Esophagus muscularis mucosa (tissue), 4 donors: ENCODE data around the gene ERLEC1. TPM values are rescaled to one million over a fixed set of nuclear protein-coding genes. Genes with fewer than 3 reads are reported as not detected.

Experiments used
- DNase-seq: peaks from one replicate; pipeline ENCODE4 v3.0.0-alpha.2; 2017; ENCODE audit errors: extremely low spot score
- H3K27ac ChIP-seq, 4 donors: fragments of 200-600 bp; sonication (generic); replicated peaks in 1 of 4; 1 replicate in 3 of 4; 2 replicates in 1 of 4; pipeline ENCODE4 v1.5.1; 2016 to 2019; ENCODE audit warnings: mild to moderate bottlenecking in 1 of 4
- H3K27me3 ChIP-seq, 4 donors: fragments of 200-600 bp; sonication (generic); one replicate each; pipeline versions ENCODE4 v1.5.1 to v1.6.0; 2016 to 2019
- H3K36me3 ChIP-seq, 4 donors: fragments of 200-600 bp; sonication (generic); one replicate each; pipeline ENCODE4 v1.5.1; 2016 to 2019
- H3K4me1 ChIP-seq, 4 donors: fragments of 200-600 bp; sonication (generic); one replicate each; pipeline ENCODE4 v1.5.1; 2016 to 2019
- H3K4me3 ChIP-seq, 4 donors: fragments of 200-600 bp; sonication (generic); 1 replicate in 2 of 4; 2 replicates in 2 of 4; pipeline ENCODE4 v1.5.1; 2016 to 2019; ENCODE audit warnings: mild to moderate bottlenecking in 4 of 4, moderate library complexity in 1 of 4
- H3K9me3 ChIP-seq, 4 donors: fragments of 200-600 bp; sonication (generic); 1 replicate in 3 of 4; 2 replicates in 1 of 4; pipeline ENCODE4 v1.5.1; 2016 to 2019
- CTCF ChIP-seq, 3 experiments: fragments of 200-600 bp in 2 of 3; fragments of 450-650 bp in 1 of 3; sonication (generic) in 2 of 3; IDR thresholded peaks; one replicate each; pipeline ENCODE4 v1.5.1; 2017 to 2019; ENCODE audit warnings: antibody characterized with exemption in 3 of 3, mild to moderate bottlenecking in 2 of 3, moderate library complexity in 1 of 3
- EP300 ChIP-seq: sonication (generic); formaldehyde crosslinking; IDR thresholded peaks from one replicate; pipeline ENCODE4 v1.6.1; 2017; ENCODE audit warnings: antibody characterized with exemption
- POLR2A ChIP-seq: fragments of 450-650 bp; IDR thresholded peaks from one replicate; pipeline ENCODE4 v1.6.1; 2017; ENCODE audit warnings: antibody characterized with exemption, moderate library complexity, mild to moderate bottlenecking, low read depth
- POLR2AphosphoS5 ChIP-seq, 2 donors: sonication (generic); formaldehyde crosslinking; IDR thresholded peaks; one replicate each; pipeline ENCODE4 v1.6.1; 2017; ENCODE audit warnings: antibody characterized with exemption in 2 of 2
- WGBS: methylation state at CpG from one replicate; pipeline ENCODE4 v1.1.5; 2018; 5-methylcytosine and 5-hydroxymethylcytosine counted together
- intact Hi-C: fragments of 100-400 bp; cut with DNase I; formaldehyde crosslinking; loops from one replicate; pipeline ENCODE4 v1.15.1; 2023
- small RNA-seq, 3 donors: library from RNA; depleted of rRNA; stranded (forward); fragments of <200 nt; gene quantifications; one replicate each; pipeline ENCODE3, GENCODE V24; 2016
- total RNA-seq, 4 donors: library from RNA; depleted of rRNA; stranded (reverse); fragments of >200 nt; gene quantifications; one replicate each; pipeline versions ENCODE4 v1.1.0 to v1.2.1, GENCODE V29; 2016

Gene ERLEC1
- total RNA-seq, 4 donors from 2014 or later = 54.8 to 81.9 (median 61.1) TPM

GRCh38 chr2:53867169-53867568 is 80.3 kb downstream of the ERLEC1 start:
- H3K27ac ChIP-seq = no peak overlapping the region
- intact Hi-C loops = no loop called here
- peaks cover 39 to 92% (median 59%) of the 10 kb centered on the region in 4 donors for H3K36me3 ChIP-seq
- TF ChIP-seq CTCF (IDR thresholded peaks at IDR 0.05) = no peak
- H3K4me3 ChIP-seq = no peak overlapping the region
- WGBS = 87% methylated on average over 5 of the region's 5 CpGs
- H3K9me3 ChIP-seq = no peaks in the 10 kb centered on the region
- H3K4me1 ChIP-seq = no peaks in the 10 kb centered on the region
- no peak for DNase-seq
- H3K27me3 ChIP-seq = no peaks in the 10 kb centered on the region

GRCh38 chr2:53867773-53868172 is 80.9 kb downstream of the ERLEC1 start:
- H3K4me1 ChIP-seq = no peaks in the 10 kb centered on the region
- no peak overlapping the region for H3K27ac ChIP-seq
- 97% methylated on average over 2 of the region's 2 CpGs for WGBS
- peaks cover 39 to 96% (median 64%) of the 10 kb centered on the region in 4 donors for H3K36me3 ChIP-seq
- no peak for TF ChIP-seq EP300
- no peak for TF ChIP-seq POLR2A
- TF ChIP-seq CTCF (IDR thresholded peaks at IDR 0.05) = no peak
- TF ChIP-seq POLR2AphosphoS5 (IDR thresholded peaks at IDR 0.05) = no peak
- no peaks in the 10 kb centered on the region for H3K27me3 ChIP-seq
- intact Hi-C loops = no loop called here
- H3K4me3 ChIP-seq = no peak overlapping the region
- H3K9me3 ChIP-seq = no peaks in the 10 kb centered on the region
- DNase-seq = no peak

Small RNA genes lying within 50 kb of the gene (small RNA-seq; reads per million reads assigned to genes)
- gene MIR3682 = 0 reads per million in 3 donors

Other genes with a start within 250 kb of the ERLEC1 start
- 1 to 10 TPM; 1.2 to 2.2 (median 2.0) TPM for gene CHAC2, start 19.2 kb upstream of the ERLEC1 start, total RNA-seq
- gene ASB3, start 91 bp upstream of the ERLEC1 start, total RNA-seq = 10 to 100 TPM in 3 of 4 donors, 1 to 10 TPM in 1; 10.0 to 15.0 (median 13.2) TPM
- gene GPR75, start 72.9 kb downstream of the ERLEC1 start, total RNA-seq = 1 to 10 TPM; 1.2 to 4.6 (median 2.8) TPM
- 10 to 100 TPM; 47.5 to 65.8 (median 48.3) TPM for gene PSME4, start 183.9 kb downstream of the ERLEC1 start, total RNA-seq